DOHH2 (cell line): Measurements from ENCODE around the gene NECAP2.
"Not testable (repeated sequence)": the region's sequence is repeated elsewhere in the genome, so short reads cannot be mapped to it uniquely, and the experiment has no call there.

Experiments used
- EZH2phosphoT487 ChIP-seq: fragments of 200-600 bp; sonication (generic); IDR thresholded peaks from 2 replicates; pipeline ENCODE4 v1.6.1; 2017; ENCODE audit warnings: borderline replicate concordance, mild to moderate bottlenecking, antibody characterized with exemption, low read length, moderate library complexity, mixed read lengths
- TF ChIP-seq, protein P1 (sequence below): fragments of 200-600 bp; sonication (generic); IDR thresholded peaks from one replicate; pipeline ENCODE4 v1.5.1; 2014; ENCODE audit warnings: antibody characterized with exemption, mild to moderate bottlenecking, low read depth, low read length; ENCODE audit not compliant: poor library complexity, severe bottlenecking

DNA sequence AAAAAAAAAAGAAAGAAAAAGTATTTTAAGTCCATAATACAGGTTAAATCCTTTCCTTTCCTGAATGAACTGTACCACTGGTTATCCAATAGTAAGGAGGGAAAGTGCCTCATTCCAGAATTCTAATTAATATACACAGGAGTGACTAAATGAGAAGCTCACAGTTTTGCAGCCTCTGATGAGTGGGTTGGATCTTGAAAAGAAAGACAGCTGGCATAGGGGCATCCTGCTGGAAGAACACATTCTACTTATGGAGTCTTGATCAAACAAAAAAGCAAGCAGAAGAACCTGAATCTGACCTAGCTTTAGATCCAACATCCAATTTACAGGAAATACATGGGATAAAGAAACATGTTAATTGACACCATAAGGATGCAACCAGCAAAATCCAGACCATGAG is 46.5 kb downstream of the NECAP2 start:
- TF ChIP-seq, protein P1, sequence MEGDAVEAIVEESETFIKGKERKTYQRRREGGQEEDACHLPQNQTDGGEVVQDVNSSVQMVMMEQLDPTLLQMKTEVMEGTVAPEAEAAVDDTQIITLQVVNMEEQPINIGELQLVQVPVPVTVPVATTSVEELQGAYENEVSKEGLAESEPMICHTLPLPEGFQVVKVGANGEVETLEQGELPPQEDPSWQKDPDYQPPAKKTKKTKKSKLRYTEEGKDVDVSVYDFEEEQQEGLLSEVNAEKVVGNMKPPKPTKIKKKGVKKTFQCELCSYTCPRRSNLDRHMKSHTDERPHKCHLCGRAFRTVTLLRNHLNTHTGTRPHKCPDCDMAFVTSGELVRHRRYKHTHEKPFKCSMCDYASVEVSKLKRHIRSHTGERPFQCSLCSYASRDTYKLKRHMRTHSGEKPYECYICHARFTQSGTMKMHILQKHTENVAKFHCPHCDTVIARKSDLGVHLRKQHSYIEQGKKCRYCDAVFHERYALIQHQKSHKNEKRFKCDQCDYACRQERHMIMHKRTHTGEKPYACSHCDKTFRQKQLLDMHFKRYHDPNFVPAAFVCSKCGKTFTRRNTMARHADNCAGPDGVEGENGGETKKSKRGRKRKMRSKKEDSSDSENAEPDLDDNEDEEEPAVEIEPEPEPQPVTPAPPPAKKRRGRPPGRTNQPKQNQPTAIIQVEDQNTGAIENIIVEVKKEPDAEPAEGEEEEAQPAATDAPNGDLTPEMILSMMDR = not testable (repeated sequence)
- not testable (repeated sequence) for TF ChIP-seq EZH2phosphoT487
